HG03354 (cell line): Measurements from ENCODE around the gene FAM222B.

Source experiments
- ATAC-seq: cut with Tn5 transposase; IDR thresholded peaks from one replicate; pipeline ENCODE4 v1.9.1; 2021; ENCODE audit warnings: mild to moderate bottlenecking; ENCODE audit not compliant: unreplicated experiment, poor library complexity, severe bottlenecking

Gene FAM222B

GRCh38 chr17:28720247-28720996, 122.2 kb downstream of the FAM222B start:
- no peak for ATAC-seq

GRCh38 chr17:28719021-28719433, 123.6 kb downstream of the FAM222B start:
- ATAC-seq, result no peak

- ATAC-seq, result no peak
Observed at GRCh38 chr17:28718333-28719020, 124.1 kb downstream of the FAM222B start.

- ATAC-seq, result no peak
Observed at GRCh38 chr17:28717578-28718332, 124.8 kb downstream of the FAM222B start, which contains the start of gene RAB34. Gene RAB34 (minus strand): TSS chr17:28717868. CDS start chr17:28717266, 602 bp downstream.

- ATAC-seq, result no peak
Observed at GRCh38 chr17:28716740-28717577, 125.6 kb downstream of the FAM222B start.

- ATAC-seq, result no peak
Observed at GRCh38 chr17:28715217-28715616, 127.4 kb downstream of the FAM222B start.

GRCh38 chr17:28714281-28714680, 128.3 kb downstream of the FAM222B start:
- ATAC-seq, result no peak

- ATAC-seq, result no peak
Observed at GRCh38 chr17:28712705-28713415, 129.7 kb downstream of the FAM222B start.

- no peak for ATAC-seq
Observed at GRCh38 chr17:28712032-28712704, 130.4 kb downstream of the FAM222B start.

GRCh38 chr17:28711723-28712031, 130.9 kb downstream of the FAM222B start, which contains the start of gene PROCA1:
Gene PROCA1 (minus strand): TSS chr17:28711888. CDS start chr17:28711660, 228 bp downstream.
- peak; percentile 29 for ATAC-seq

- ATAC-seq, result peak; percentile 84
Observed at GRCh38 chr17:28710861-28711722, 131.5 kb downstream of the FAM222B start.

- ATAC-seq, result no peak
Observed at GRCh38 chr17:28707339-28707720, 135.3 kb downstream of the FAM222B start.

- no peak for ATAC-seq
Observed at GRCh38 chr17:28706471-28707338, 135.9 kb downstream of the FAM222B start.
